ENCODE measurements around the gene HK2.

The HK2 gene

DNA sequence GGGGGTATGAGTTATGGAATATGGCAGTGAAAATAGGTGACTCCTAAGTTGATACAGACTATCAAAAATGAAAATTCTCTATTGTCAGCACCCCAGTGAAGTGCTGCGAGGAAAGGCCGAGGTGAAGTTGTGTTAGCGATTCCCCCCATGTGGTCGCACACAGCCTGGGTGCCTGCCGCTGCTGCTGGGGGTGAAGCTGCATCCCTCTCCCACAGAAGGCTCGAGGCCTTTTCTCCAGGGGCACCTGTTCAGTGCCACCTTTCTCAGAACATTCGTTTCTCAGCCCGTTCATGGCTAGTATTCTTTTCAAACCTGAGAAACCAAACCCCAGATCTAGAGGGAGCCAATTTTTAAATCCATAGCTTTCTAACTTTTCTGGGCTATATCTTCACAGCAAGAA is 23.8 kb downstream of the HK2 start:
- DNase-seq = no peak

GRCh38 chr2:74858281-74858680 is 24.4 kb downstream of the HK2 start:
- peak in 1 of 2 donors; percentile 23 for DNase-seq

- DNase-seq = no peak
Observed at GRCh38 chr2:74860079-74860478, 26.2 kb downstream of the HK2 start.

DNA sequence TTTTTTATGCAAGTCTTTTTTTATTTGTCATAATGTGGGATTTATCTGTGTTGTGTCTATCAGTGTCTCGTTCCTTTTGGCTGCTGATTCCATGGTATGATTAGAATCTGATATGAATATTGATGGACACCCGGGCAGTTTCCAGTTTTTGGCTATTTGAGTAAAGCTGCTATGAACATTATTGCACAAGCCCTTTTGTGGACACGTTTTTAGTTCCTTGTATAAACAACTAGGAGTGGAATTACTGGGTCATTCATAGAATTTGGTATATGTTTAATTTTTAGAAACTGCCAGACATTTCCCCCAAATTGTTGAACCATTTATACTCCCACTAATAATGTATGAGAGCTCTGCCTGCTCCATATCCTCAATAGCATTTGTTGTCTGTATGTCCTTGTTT is 26.6 kb downstream of the HK2 start:
- DNase-seq = no peak

- DNase-seq = no peak
Observed at GRCh38 chr2:74861531-74861930, 27.6 kb downstream of the HK2 start.

- no peak for DNase-seq
Observed at GRCh38 chr2:74862020-74862964, 28.4 kb downstream of the HK2 start.

DNA sequence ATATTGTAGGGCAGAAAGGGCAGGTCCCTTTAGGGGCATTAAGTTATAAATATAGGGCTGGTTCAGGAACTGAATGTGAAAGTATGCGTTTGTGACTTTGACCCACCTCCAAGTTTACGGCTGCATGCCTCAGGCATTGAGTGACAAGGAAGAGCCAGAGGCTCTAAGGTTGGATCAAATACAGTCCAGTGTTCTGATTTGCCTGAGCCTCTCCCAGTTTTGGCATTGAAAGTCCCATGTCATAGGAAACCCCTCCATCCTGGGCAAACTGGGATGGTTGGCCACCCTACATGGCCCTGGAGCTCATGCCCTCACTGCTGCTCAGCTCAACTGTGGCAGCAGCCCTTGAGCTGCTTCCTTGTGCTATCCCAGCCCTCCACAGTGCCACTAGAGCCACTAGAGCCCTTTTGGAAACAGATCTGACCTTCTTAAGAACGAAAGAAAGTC is 29.9 kb downstream of the HK2 start:
- no peak for DNase-seq

GRCh38 chr2:74864728-74865722 is 31.1 kb downstream of the HK2 start:
- peak; percentile 50 to 51 for DNase-seq

DNA sequence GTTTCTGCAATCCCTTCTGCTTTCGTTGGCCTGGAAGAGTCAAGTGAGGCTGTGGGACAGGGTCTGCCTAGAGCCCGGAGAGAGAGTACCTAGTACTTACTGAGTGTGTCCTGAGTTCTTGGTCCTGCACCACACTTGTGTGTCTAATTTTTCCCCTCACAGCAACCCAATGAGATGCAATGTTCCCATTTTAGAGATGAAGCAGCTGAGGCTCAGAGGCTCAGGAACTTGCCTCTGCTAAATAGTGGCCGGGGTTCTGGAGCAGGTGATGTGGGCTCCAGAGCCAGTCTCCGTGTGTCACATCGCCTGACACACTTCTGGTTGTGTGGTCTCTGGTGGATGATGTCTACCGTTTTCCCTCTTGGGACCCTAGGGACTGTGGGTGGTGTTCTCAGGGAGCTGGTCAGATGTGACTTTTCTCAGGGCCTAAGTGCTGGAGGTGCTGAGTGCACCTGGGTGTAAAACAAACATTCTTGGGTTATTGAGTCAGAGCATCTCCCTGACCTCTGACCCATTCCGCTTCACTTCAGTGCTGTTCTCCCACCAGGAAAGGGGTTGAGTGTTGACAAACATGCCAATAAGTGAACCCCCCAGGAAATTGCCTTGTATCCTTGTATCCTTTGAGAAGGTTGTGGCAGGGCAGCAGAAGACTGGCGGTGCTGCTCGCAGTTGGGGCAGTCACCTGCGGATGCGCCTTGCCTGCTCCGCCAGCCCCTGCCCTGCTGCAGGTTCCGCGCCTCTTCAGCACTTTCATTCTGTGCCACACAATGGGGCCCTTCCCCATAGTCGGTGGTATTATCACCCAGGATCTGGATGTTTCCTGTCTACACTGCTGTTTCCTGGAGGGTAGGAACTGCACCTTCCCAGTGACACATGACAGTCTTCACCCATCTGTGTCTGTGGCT is 32.1 kb downstream of the HK2 start:
- DNase-seq = no peak

- peak in 1 of 2 donors; percentile 27 for DNase-seq
Observed at GRCh38 chr2:74867841-74868658, 34.1 kb downstream of the HK2 start.

GRCh38 chr2:74869517-74869916 is 35.6 kb downstream of the HK2 start:
- DNase-seq = no peak

DNA sequence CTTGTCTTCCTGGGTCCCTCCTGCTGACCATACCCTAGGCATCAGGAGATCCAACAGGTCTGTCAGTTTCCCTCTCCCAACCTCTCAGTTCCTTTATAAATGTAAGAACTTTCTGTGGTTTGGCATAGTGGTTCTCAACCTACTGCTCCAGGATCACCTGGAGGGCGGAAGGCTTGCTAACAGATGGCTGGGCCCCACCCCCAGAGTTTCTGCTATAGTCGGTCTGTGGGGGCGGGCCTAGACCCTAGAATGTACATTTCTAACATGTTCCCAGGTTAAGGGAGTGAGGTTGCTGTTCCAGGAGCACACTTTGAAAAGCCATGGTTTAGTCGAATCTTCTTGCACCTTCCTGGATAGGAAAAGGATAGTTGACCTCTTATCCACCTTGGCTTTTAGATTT is 37.0 kb downstream of the HK2 start:
- DNase-seq = no peak

GRCh38 chr2:74871414-74871813 is 37.5 kb downstream of the HK2 start:
- no peak for DNase-seq

DNA sequence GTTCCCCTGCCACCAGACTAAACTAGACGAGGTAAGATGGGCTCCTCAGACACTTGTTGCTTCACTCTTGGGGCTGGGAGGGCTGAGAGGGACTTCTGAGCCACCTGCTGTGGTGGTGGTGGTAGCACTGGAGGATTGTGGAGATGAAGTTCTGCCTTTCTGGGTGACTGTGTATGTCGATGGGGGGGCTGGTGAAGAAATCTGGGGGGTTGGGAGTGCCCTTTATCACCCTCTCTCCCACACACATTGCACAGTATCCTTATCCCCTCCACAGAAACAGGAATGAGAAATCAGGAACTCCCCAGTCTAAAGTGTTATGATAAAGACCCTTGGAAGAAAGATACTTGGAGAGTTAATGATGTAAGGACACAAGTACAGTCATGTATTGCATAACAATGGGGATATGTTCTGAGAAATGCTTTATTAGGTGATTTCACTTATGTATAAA is 38.5 kb downstream of the HK2 start:
- DNase-seq = peak; percentile 84 to 98

GRCh38 chr2:74873012-74873665 is 39.2 kb downstream of the HK2 start:
- DNase-seq = peak in 1 of 2 donors; percentile 32

DNA sequence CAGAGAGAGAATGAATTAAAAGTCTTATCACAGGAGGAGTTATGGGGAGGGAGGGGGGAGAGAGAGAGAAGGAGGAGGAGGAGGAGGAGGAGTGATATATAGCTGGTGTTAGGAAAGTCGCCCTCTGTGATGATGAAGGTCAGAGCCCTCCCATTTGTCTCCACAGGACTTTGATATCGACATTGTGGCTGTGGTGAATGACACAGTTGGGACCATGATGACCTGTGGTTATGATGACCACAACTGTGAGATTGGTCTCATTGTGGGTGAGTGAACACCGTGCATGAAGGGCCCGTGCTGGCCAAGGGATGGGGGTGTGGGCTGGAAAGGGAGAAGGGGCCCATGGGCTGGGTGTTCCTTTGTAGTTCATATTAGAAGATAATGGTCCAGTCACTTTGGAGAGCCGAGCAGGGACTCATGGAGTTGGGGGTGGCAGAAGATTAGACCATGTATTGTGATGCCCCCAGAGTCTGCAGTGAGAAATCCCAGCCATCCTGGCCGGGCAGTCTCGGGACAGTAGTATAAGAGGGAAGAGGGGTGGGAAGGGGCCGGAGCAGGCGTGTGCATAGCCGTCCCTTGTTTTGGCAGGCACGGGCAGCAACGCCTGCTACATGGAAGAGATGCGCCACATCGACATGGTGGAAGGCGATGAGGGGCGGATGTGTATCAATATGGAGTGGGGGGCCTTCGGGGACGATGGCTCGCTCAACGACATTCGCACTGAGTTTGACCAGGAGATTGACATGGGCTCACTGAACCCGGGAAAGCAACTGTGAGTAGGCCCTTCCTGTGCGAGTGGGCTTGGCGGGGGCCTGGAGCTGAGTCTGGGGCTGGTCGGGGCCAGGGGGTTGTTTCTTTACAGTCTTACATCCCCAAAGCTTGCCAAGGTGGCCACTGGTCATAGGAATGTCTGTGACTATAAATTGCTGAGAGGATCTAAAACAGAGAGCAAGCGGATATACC is 40.0 kb downstream of the HK2 start:
- DNase-seq = no peak

GRCh38 chr2:74876081-74876886 is 42.4 kb downstream of the HK2 start:
- DNase-seq = peak; percentile 65 to 94

GRCh38 chr2:74877376-74877775 is 43.4 kb downstream of the HK2 start:
- DNase-seq = no peak
